Measurements from ENCODE around the gene RMDN3.

The RMDN3 gene

DNA sequence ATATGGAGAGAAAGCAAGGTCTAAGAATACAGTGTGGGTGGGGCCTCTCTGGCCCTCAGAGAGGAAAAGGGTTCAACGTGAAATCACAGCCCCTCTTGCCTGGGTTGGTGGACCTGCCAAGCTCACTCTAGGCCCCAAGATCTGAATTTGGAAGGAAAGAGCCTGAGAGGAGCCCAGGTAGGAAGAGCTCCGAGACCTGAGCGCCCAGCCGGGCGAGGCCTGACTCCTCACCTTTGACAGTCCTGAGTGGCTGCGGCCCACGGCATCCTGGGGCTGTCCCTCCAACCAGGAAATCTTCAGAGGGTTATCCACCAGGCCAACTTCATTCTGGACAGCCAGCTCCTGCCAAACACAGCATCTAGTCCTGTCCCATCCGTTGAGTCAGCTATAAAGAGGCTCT, 18.4 kb upstream of the RMDN3 start:
- DNase-seq (ENCODE audit: low spot score), result no peak

DNA sequence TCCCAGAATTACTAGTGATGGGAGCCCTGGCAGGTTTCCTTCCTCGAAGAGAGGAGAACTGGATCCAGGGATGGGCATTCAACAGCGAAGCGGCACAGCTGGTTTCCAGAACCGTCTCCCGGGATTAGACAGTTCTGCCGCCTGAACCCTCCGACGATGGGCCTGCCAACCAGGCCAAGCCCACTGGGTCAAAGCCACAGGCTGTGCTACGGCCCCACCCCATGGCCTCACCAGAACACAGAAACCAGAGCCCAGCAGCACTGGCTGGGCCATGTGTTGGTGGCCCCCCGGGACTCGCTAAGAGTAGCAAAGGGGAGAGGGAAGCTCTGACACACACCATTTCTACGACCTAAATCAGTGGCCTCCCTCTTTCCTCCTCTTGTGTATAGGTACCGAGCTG, 17.0 kb upstream of the RMDN3 start:
- no peak for DNase-seq (ENCODE audit: low spot score)

DNA sequence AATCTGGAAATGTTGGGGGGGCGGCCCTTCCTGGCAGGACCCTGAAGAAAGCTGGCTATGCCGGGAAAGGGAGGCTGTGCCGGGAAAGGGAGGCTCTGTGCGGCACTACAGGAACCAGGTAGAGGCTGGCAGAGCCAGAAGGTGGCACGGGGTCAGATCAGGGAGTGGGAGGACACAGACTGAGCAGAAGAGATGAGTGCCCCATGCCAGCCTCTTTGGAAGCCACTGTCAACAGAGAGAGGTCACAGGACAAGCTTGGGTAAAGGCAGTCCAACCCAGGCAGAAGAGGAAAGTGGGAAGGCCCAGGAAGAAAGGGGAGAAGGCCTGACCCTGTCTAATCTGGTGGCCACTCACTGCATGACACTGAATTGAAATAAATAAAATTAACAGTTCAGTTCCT, 16.2 kb upstream of the RMDN3 start:
- DNase-seq (ENCODE audit: low spot score), result no peak

DNA sequence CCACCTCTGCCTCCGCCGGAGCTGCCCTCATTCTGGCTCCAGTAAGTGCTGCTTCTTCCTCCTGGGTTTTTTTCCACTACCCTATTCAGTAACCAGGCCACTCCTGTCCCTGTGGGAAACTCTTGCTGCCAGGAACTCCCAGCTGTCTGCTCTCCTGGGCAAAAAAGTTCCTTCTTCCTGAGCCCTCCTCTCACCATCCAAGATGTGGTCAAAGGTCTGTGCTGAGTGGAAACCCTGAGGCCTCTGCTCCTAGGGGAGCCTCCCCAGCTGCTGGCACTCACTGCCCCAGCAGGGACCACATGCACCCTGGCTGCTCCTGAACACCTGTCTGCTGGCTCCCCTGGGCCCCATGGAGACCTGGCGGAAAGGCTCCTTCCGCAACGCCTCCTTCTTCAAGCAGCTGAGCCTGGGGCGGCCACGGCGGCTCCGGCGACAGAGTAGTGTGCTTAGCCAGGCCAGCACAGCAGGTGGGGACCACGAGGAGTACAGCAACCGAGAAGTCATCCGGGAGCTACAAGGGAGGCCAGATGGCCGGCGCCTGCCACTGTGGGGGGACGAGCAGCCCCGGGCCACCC, 15.2 kb upstream of the RMDN3 start:
- no peak for DNase-seq (ENCODE audit: low spot score)

DNA sequence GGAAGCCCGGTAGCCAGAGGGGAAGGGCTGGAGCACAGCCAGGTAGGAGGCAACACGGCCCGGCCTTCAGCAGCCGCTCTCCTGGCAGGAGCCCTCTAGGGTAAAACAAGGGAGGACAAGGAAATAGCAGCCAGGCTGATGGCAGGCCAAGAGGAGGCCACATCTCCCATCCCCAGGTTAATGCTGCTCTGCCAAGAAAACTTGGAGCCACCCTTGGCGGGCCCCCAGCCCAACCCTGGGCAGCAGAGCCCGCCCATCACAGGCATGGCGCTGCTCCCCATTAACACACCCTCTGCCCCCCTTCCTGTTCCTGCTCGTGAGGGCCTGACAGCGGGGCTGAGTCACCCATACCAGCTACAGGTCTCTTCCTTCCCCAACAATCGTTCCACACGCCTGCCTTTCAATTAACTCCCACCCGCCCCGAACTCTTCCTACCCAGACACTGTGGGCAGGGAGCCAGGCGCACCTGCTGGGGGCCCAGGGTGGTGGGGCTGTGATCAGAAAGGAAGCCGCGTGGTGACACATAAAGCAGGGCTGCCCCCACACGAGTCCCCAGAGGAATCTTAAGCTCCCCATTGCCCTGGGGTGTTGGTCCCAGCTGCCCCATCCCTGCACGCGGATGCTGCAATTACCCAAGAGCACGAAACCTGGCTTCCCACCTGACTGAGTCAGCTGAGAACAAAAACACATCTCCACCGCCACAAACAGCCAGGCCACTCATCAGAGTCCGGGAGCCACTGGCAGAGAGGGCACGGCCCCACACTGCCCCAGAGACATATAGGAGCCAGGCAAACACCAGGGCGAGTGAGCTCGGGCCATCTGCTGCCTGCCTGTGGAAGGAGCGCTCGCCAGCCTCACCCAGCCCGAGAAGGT, 14.5 kb upstream of the RMDN3 start, which contains the start of gene C15orf62:
C15orf62 (plus strand) TSS at position 707 of the 873 bp plus-strand sequence. CDS start 516 bp downstream, outside the sequence.
- no peak for DNase-seq (ENCODE audit: low spot score)

DNA sequence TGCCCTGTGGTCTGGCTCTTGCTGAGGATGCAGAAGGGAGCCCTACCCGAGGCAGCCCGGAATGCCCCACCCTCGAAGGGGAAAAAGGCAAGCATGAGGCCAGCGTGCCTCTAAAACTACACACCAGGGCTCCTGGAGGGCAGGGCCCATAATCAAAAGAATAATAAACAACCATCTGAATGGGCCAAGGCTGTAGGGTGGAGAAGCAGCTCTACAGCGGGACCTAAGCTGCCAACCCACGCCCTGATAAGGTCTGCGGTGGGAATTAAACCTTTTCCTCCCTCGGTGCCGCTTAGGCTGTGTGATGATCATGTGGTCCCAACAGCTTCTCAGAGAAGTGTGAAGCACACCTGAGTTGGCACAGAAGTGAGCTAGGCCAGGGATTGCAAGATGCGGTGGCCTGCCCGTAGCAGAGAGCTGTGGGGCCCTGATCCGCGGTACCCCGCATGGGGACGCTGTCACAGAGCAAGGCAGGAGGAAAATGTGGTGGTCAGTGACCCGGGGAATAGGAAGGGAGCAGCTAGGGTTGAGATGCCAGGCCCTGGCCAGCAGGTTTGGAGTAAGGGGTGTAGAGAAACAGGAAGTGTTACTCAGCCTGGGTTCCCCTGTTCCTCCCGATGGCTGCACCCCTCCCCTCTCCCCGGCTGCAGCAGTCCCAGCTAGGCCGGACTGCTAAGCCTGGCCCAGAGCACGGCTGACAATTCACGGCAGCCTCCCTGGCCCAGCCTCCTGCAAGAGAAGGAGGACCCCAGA, 13.6 kb upstream of the RMDN3 start:
- no peak for DNase-seq (ENCODE audit: low spot score)

DNA sequence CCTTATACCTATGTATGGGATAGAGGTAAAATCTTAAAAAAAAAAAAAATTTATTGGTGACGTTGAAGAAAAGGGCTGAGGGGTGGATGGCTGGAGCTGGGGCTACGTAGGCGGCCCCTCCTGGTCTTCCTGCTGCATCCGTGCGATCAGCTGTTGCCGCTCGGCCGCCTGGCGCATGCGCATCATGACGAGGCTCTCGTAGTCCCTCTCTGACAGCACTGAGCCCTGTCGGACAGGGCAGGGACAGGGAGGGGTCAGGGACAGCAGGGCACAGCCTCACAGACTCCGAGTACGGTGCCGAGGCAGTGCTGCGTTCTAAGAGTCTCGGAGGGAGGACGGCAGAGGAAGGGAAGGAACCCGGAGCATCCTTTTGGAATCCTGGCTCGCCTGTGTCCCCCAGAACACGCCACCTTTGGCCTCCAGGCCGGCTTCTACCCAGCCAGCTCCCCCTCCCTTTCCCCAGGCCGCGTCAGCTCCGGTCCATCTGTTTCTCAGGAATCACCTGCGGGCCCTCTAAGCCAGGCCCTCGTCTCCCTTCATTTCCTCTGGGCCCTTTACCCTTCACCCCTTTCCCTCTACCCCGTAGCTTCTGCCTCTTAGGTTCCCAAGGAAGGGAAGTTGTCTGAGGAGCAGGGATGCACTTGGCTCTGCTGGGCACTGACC, 12.9 kb upstream of the RMDN3 start:
- no peak for DNase-seq (ENCODE audit: low spot score)

DNA sequence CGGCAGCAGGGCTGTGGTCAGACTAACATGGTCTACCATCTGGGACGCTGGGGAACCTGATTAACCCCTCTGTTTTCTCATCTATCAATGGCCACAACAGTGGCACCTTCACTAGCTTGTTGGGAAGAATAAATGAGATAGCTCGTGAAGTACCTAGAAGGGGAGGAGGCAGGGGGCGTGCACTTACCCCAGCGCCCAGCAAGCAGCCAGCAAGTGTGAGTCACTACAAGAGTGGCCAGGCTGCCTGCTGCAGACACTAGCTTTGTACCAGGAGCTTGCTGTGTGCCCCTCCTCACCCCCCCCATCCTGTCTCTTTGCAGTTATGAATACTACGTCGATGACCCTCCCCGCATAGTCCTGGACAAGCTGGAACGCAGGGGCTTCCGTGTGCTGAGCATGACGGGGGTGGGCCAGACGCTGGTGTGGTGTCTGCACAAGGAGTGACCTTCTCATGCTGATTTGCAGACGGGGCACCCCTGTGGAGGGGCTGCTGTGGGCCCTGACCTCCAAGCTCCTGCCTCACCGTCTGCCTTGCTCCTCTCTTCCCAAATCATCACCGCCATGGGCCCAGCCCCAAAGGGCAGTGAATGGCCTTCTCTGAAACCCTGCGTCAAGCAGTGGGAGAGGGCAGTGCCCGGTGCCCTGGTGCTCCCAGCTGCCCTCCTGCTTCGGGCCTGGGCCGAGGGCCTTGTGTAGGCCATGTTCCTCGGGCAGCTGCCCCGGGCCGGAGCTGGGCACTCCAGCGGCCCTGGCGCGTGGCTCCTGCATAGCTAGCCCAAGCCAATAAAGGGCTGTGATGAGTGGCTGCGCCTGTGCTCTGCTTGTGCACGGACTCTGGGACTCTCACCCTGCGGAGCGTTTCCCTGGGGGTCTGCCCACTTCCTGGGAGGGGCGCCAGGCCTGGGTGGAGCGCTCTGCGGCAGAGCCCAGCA, 12.1 kb upstream of the RMDN3 start:
- DNase-seq (ENCODE audit: low spot score), result peak; percentile 29

DNA sequence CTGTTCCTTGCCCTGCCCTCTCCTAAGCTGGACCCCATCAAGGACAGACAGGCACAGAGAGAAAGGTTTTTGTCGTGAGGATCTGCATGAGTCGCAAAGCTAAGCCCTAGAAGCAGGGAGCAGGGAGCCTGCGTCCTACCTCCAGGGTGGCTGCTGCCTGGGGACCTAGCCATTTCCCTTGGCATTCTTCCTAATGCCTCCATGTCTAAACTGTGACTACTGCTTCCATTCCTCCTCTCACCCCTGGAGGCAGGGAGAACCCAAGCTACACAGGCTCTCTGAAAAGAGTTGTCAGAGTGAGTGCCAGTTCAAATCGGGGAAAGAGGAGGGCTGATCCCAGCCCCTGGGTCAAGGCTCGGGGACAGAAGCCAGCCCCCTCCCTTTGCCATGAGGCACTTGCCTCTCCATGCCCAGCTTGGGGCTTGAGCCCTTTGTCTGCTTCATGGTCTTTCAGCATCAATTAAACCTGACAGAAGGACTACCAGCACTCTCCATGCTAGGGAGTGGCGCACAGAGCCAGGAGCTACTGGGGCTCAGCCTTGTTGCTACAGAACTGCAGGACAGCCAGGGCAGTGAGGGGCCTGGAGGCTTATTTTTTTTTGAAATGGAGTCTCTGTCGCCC, 11.3 kb upstream of the RMDN3 start:
- peak; percentile 40 for DNase-seq (ENCODE audit: low spot score)

DNA sequence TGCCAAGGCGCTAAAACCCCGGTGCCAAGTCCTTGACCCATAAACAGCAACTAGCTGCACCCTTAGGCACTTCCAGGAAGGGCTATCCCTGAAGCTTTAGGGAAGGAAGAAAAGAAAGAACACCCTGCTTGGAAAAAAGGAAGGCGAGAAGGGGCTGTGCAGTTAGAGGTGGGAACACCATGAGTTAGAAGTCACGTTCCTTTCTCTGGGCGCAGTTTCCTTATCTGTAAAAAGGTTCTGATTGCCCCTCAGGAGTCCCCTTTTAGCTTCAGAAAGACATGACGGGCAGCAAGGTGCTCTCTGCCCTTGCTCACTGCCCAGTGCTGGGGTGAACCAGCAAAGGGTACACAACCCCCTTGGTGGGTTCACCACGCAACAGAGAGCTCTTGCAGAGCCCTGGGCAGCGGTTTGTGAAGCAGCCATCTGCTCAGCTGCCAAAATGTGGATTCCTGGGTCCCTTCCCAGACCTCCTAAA, 9.6 kb upstream of the RMDN3 start:
- no peak for DNase-seq (ENCODE audit: low spot score)

DNA sequence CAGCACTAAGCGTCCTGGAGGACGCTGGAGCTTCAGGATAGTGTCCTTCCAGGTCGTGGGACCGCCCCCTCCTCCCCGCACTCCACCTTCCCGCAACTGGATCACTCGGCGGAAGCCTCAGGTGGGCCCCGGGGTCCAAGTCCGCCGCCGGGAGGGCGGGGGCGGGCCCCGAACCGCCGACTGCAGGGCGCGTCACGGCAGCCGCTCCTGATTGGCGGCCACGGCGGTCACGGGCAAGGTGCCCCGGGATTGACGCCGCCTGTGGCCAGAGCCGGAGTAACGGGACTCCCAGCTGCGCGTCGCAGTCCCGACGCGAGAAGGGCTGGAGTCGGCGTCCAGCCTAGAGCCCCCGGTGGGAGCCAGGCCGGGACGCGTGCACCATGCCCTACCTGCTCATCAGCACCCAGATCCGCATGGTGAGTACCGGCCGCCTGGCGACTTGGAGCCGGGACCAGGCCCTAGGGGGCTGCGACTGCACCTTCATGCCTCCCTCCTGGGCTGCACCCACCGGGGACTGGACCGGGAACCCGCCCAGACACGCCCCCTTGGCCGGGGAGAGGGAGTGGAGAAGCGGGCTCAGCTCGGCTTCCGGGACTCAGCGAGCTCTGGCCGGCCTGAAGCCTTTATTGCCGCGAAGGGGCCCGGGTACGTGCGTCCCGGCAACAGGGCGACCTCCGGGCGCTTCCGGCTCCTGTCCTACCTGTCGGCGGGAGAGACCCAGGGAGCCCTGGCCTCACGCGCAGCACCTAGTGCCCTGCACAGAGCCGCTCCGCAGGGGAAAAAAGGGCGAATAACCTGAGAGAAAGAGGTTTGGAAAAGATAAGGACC, 9.0 kb upstream of the RMDN3 start, which contains the start of gene GCHFR:
GCHFR (plus strand) TSS at position 268 of the 828 bp plus-strand sequence; CDS start at position 381, 113 bp downstream.
- DNase-seq (ENCODE audit: low spot score), result peak; percentile 80

DNA sequence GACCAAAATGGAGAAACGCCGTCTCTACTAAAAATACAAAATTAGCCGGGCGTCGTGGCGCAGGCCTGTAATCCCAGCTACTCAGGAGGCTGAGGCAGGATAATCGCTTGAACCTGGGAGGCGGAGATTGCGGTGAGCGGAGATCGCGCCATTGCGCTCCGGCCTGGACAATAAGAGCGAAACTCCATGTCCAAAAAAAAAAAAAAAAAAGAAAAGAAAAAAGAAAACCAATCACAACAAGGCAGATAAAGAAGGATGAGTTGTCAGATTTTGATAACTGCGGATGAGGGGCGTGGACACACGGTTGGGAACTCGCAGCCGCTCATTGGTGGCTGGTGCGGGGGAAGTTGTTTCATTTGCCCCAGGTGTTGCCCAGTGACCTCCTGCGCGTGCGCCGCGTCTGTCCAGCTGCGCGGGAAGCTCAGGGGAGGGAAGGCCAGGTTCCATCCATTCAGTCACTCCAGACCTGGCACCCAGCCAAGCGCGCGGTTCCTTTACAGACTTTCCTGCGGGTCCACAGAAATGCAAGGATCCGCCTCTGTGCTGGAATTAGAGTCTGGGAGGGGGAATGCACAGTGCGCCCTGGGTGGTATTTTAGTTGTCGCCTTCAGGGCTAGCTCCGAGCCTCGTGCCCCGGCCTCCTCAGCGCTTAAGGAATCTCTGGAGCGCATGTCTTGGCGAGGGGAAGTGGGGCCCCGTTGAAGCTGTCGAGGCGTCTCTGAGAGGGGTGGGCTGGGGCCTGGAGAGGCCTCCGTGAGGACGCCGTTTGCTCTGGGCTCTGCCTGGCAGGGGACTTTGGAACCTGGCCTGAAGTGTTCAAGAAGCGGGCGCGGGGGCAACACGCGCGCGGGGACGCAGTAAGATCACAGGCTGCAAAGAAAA, 8.1 kb upstream of the RMDN3 start:
- DNase-seq (ENCODE audit: low spot score), result peak; percentile 26

DNA sequence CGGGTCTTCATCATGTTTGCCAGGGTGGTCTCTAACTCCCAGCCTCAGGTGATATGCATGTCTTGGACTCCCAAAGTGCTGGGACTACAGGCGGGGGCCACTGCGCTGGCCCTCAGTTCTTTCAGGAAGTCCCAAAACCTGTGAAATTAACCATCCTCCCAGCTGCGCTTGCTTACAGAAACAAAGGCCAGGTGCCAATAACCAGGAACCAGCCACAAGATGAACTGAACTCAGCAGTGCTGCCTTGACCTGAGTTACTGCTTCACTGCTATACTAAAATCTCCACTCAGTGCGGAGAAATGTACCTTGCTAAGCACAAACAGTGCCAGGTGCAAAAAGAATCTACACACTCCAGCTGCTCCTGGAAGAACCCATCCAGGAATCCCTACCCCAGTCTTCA, 4.9 kb upstream of the RMDN3 start:
- no peak for DNase-seq (ENCODE audit: low spot score)

DNA sequence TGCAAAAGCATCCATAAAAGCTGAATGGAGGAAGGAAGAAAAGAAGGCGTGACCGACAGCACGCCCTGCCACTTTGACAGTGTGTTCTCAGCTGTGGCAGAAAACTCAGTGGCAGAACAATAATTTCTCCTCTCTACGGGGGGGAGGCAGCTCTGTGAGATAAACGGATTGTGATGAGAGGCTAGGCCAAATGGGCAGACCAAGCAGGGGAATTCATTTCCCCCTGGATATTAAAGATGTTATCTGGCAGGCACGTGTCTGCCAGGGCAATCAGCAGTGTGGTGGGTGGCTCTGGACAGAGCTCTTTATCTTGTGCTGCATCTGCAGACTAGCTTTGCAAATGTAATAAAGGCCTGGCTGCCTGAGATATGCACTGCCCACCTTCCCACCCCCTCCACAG, 1.9 kb upstream of the RMDN3 start:
- DNase-seq (ENCODE audit: low spot score), result no peak

DNA sequence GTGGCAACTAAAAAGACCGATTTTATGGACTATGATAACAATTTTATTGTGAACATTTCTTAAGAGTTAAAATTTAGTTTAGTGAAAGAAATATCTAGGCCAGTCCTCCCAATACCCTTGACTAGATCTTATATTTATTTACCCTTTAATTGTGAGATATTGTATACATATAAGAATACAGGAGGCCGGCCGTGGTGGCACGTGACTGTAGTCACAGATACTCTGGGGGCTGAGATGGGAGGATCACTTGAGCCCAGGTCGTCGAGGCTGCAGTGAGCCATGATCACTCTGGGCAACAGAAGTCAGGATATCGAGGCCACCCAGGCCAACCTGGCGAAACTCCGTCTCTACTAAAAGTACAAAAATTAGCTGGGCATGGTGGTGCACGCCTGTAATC, 756 bp upstream of the RMDN3 start:
- DNase-seq (ENCODE audit: low spot score), result no peak

DNA sequence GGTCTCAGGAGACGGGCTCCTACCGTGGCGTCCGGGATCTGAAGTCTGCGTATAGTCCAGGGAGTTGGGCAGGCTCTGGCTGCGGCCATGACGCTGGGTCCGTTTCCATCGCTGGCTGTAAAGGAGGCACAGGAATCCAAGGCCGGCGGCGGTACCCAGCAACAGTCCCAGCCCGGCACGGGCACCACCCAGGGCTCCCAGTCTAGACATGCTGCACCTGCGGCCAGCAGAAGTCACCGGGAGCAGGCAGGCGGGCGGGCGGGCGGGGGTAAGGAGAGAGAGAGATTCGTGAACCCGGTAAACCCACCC, 526 bp downstream of the RMDN3 start:
- DNase-seq (ENCODE audit: low spot score), result peak; percentile 17

DNA sequence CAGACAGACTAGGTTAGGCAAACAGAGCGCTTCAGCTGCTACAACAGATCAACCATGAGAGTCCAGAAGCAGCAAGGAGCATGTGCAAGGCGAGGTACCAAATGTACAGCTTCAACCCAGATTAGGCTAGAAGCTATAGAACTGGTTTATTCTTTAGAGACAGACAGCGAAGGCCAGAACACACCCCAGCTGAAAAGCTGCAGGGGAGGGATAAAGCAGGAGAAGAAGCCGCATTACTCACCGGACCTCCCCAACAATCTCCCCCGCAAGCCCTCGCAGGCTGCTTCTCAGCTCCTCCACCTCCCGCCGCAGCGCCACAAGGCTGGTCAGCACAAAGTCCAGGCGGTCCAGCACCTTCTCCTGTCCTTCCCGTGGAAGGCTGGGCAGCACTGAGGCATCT, 3.3 kb downstream of the RMDN3 start:
- no peak for DNase-seq (ENCODE audit: low spot score)

DNA sequence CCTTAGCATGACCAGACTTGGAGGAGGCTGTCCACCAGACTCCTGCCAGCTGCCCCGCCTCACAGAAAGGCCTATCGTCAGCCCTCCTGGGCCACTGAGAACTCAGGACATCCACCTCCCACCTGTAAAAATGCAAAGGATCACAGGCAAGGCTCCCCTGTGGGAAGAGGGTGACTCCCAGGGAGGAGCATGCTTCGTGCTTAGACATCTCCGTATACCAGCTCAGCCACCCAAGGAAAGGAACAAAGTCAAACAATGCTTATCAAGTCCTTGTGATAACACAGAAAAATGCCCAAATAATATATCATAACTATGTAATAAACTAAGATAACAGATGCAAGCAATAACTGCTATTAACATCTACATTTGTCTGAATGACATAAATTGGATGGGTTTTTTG, 4.2 kb downstream of the RMDN3 start:
- DNase-seq (ENCODE audit: low spot score), result no peak

DNA sequence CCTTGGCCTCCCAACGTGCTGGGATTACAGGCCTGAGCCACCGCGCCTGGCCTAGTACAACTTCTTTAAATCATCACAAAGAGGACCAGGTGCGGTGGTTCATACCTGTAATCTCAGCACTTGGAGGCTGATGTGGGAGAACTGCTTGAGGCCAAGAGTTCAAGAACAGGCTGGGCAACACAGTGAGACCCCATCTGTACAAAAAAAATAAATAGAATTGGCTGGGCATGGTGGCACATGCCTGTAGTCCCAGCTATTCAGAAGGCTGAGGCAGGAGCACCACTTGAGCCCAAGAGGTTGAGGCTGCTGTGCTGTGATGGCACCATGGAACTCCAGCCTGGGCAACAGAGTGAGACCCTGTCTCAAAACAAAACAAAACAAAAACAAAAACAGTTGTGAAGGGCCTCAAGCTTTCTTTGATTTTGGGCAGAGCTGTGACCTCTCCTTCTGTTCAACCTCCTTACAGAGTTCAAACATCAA, 5.9 kb downstream of the RMDN3 start:
- no peak for DNase-seq (ENCODE audit: low spot score)

All from AG08395 (cell line).